ENCODE results near the gene SPINK4. TPM values are rescaled to one million over a fixed set of nuclear protein-coding genes. Genes with fewer than 3 reads are reported as not detected.

SPINK4 gene
- total and polyA plus RNA-seq, 9 donors = not detected

GRCh38 chr9:33244137-33244784 is 4.3 kb downstream of the SPINK4 start:
- Histone ChIP-seq H3K27me3 (no peaks in the 10 kb centered on the region), H3K27ac (no peak overlapping the region), H3K9me3 (no peaks in the 10 kb centered on the region), H3K4me1 (ENCODE audit: insufficient read depth) (no peaks in the 10 kb centered on the region), H3K36me3 (no peaks in the 10 kb centered on the region), H3K4me3 (no peak overlapping the region)
- TF ChIP-seq CTCF (IDR thresholded peaks at IDR 0.05) (no peak), POLR2A (IDR thresholded peaks at IDR 0.05) (no peak), EP300 (IDR thresholded peaks at IDR 0.05) (no peak)
- intact Hi-C loops (cut with DNase I) = no loop called here
- DNase-seq = no peak
- 71 to 81% (median 72%) methylated on average over 9 of the region's 9 CpGs for WGBS, 3 donors

- TF ChIP-seq POLR2A (IDR thresholded peaks at IDR 0.05) (no peak), EP300 (IDR thresholded peaks at IDR 0.05) (no peak)
- DNase-seq = no peak
- intact Hi-C loops (cut with DNase I) = no loop called here
- H3K27me3 ChIP-seq = no peaks in the 10 kb centered on the region
- H3K27ac ChIP-seq = no peak overlapping the region
- H3K9me3 ChIP-seq = no peaks in the 10 kb centered on the region
- H3K4me3 ChIP-seq = no peak overlapping the region
- 79 to 88% (median 85%) methylated on average over 2 of the region's 2 CpGs for WGBS, 3 donors
- no peaks in the 10 kb centered on the region for H3K36me3 ChIP-seq
- H3K4me1 ChIP-seq (ENCODE audit: insufficient read depth) = no peaks in the 10 kb centered on the region
Observed at GRCh38 chr9:33245341-33245740, 5.4 kb downstream of the SPINK4 start.

- Histone ChIP-seq H3K27ac (no peak overlapping the region), H3K4me3 (no peak overlapping the region), H3K36me3 (no peaks in the 10 kb centered on the region), H3K4me1 (ENCODE audit: insufficient read depth) (no peaks in the 10 kb centered on the region), H3K9me3 (no peaks in the 10 kb centered on the region), H3K27me3 (no peaks in the 10 kb centered on the region)
- TF ChIP-seq POLR2A (IDR thresholded peaks at IDR 0.05) (no peak), CTCF (IDR thresholded peaks at IDR 0.05) (no peak), EP300 (IDR thresholded peaks at IDR 0.05) (no peak)
- no peak for DNase-seq
- intact Hi-C loops (cut with DNase I) = no loop called here
- 89 to 90% (median 89%) methylated on average over 8 to 9 of the region's 9 CpGs for WGBS, 3 donors
Observed at GRCh38 chr9:33246269-33246860, 6.4 kb downstream of the SPINK4 start.

- intact Hi-C loops (cut with DNase I) = no loop called here
- TF ChIP-seq POLR2A (IDR thresholded peaks at IDR 0.05) (no peak), CTCF (IDR thresholded peaks at IDR 0.05) (no peak), EP300 (IDR thresholded peaks at IDR 0.05) (no peak)
Observed at GRCh38 chr9:33248606-33249005, 8.6 kb downstream of the SPINK4 start.

GRCh38 chr9:33249087-33249658 is 9.2 kb downstream of the SPINK4 start:
- intact Hi-C loops (cut with DNase I) = no loop called here
- WGBS, 3 donors = 84 to 92% (median 85%) methylated on average over 6 of the region's 6 CpGs
- Histone ChIP-seq H3K4me1 (ENCODE audit: insufficient read depth) (no peaks in the 10 kb centered on the region), H3K27me3 (no peaks in the 10 kb centered on the region), H3K4me3 (no peak overlapping the region), H3K36me3 (no peaks in the 10 kb centered on the region), H3K9me3 (no peaks in the 10 kb centered on the region), H3K27ac (no peak overlapping the region)
- no peak for DNase-seq
- TF ChIP-seq POLR2A (IDR thresholded peaks at IDR 0.05) = no peak
- TF ChIP-seq CTCF (IDR thresholded peaks at IDR 0.05) = no peak
- TF ChIP-seq EP300 (IDR thresholded peaks at IDR 0.05) = no peak

More at GRCh38 chr9:33248606-33249005, 8.6 kb downstream of the SPINK4 start:
- H3K4me1 ChIP-seq (ENCODE audit: insufficient read depth) = no peaks in the 10 kb centered on the region
- no peaks in the 10 kb centered on the region for H3K27me3 ChIP-seq
- no peak for DNase-seq
- H3K27ac ChIP-seq = no peak overlapping the region
- WGBS, 3 donors = 93 to 96% (median 94%) methylated on average over 3 of the region's 3 CpGs
- H3K36me3 ChIP-seq = no peaks in the 10 kb centered on the region
- no peak overlapping the region for H3K4me3 ChIP-seq
- no peaks in the 10 kb centered on the region for H3K9me3 ChIP-seq
